ENCODE measurements around the gene SEPSECS.

SEPSECS gene

GRCh38 chr4:25155947-25156346 is 4.3 kb downstream of the SEPSECS start:
- no peak for DNase-seq (ENCODE audit: low spot score)

GRCh38 chr4:25154594-25155265 is 5.5 kb downstream of the SEPSECS start:
- DNase-seq (ENCODE audit: low spot score), result no peak

GRCh38 chr4:25146076-25146475 is 14.2 kb downstream of the SEPSECS start:
- DNase-seq (ENCODE audit: low spot score), result no peak

GRCh38 chr4:25144870-25145481 is 15.3 kb downstream of the SEPSECS start:
- no peak for DNase-seq (ENCODE audit: low spot score)

- DNase-seq (ENCODE audit: low spot score), result no peak
Observed at GRCh38 chr4:25142468-25142867, 17.8 kb downstream of the SEPSECS start.

- no peak for DNase-seq (ENCODE audit: low spot score)
Observed at GRCh38 chr4:25141592-25141991, 18.7 kb downstream of the SEPSECS start.

- DNase-seq (ENCODE audit: low spot score), result no peak
Observed at GRCh38 chr4:25133132-25133531, 27.1 kb downstream of the SEPSECS start.

- DNase-seq (ENCODE audit: low spot score), result no peak
Observed at GRCh38 chr4:25131926-25132325, 28.3 kb downstream of the SEPSECS start.

- no peak for DNase-seq (ENCODE audit: low spot score)
Observed at GRCh38 chr4:25131381-25131780, 28.9 kb downstream of the SEPSECS start.

GRCh38 chr4:25129917-25130316 is 30.3 kb downstream of the SEPSECS start:
- no peak for DNase-seq (ENCODE audit: low spot score)

GRCh38 chr4:25128671-25129070 is 31.6 kb downstream of the SEPSECS start:
- no peak for DNase-seq (ENCODE audit: low spot score)

- no peak for DNase-seq (ENCODE audit: low spot score)
Observed at GRCh38 chr4:25123236-25123635, 37.0 kb downstream of the SEPSECS start.

- DNase-seq (ENCODE audit: low spot score), result no peak
Observed at GRCh38 chr4:25120146-25120940, 39.9 kb downstream of the SEPSECS start.

- DNase-seq (ENCODE audit: low spot score), result no peak
Observed at GRCh38 chr4:25117716-25118472, 42.4 kb downstream of the SEPSECS start.

- no peak for DNase-seq (ENCODE audit: low spot score)
Observed at GRCh38 chr4:25117274-25117673, 43.0 kb downstream of the SEPSECS start.

- DNase-seq (ENCODE audit: low spot score), result no peak
Observed at GRCh38 chr4:25113915-25114904, 46.0 kb downstream of the SEPSECS start.

GRCh38 chr4:25112995-25113380 is 47.3 kb downstream of the SEPSECS start:
- no peak for DNase-seq (ENCODE audit: low spot score)

GRCh38 chr4:25112366-25112994 is 47.8 kb downstream of the SEPSECS start:
- no peak for DNase-seq (ENCODE audit: low spot score)

- DNase-seq (ENCODE audit: low spot score), result no peak
Observed at GRCh38 chr4:25111648-25112196, 48.5 kb downstream of the SEPSECS start.

Measured in left forelimb (tissue), 1 donor.